HCT116 (cell line): ENCODE data around the gene MYCBP2. TPM values are rescaled to one million over a fixed set of nuclear protein-coding genes. Genes with fewer than 3 reads are reported as not detected.

ENCODE experiments used
- ATAC-seq: fragments of 200-7000 bp; cut with Tn5 transposase; 2 replicates; pipeline ENCODE4 v1.9.1; 2020; ENCODE audit warnings: mild to moderate bottlenecking, moderate library complexity
- BruUV-seq: library from RNA; stranded (reverse); fragments of 400-500 nt; replicated peaks from 2 replicates; lab custom pipeline; 2021; lab: Mats Ljungman, UMichigan
- CTCF ChIA-PET: fragments of 300-600 bp; sonication (Branson Sonifier 250); formaldehyde crosslinking; loops from one replicate; lab custom pipeline; 2021; ENCODE audit warnings: antibody characterized with exemption; lab: Charles Lee
- POLR2A ChIA-PET: fragments of 300-600, 350-600 bp; sonication (Branson Sonifier 250); formaldehyde crosslinking; loops from one replicate; lab custom pipeline; 2021; ENCODE audit warnings: antibody characterized with exemption; lab: Charles Lee
- RAD21 ChIA-PET, 2 experiments: fragments of 300-600 bp; sonication (Branson Sonifier 250); formaldehyde crosslinking; loops; one replicate each; lab custom pipeline; 2023; ENCODE audit warnings: low total read pairs in 2 of 2; ENCODE audit not compliant: uncharacterized antibody in 2 of 2, unreplicated experiment in 2 of 2, low non-redundant PET in 1 of 2; lab: Charles Lee
- DNase-seq: peaks from one replicate; pipeline ENCODE4 v3.0.0-alpha.2; 2010; ENCODE audit warnings: low read depth, low spot score
- H2AFZ ChIP-seq: fragments of 200-600 bp; shearing (Covaris generic), sonication (generic); 2 replicates; pipeline ENCODE4 v1.6.1; 2017; ENCODE audit warnings: low read depth, mixed run types, mixed read lengths, antibody characterized with exemption, low read length; ENCODE audit not compliant: poor library complexity, severe bottlenecking
- H3K27ac ChIP-seq: 2 replicates; pipeline ENCODE4 v1.5.1; 2012; ENCODE audit warnings: low read depth, low read length
- H3K27me3 ChIP-seq: fragments of 200-600 bp; sonication (generic); 2 replicates; pipeline ENCODE4 v1.6.1; 2016; ENCODE audit warnings: mixed run types, low read length, mixed read lengths; ENCODE audit not compliant: insufficient read depth
- H3K36me3 ChIP-seq, 2 experiments: fragments of 200-500 bp in 1 of 2; fragments of 200-600 bp in 1 of 2; sonication (Bioruptor generic) in 1 of 2; sonication (generic) in 1 of 2; 2 replicates each; pipeline versions ENCODE4 v1.5.1 to v1.6.1; 2014 to 2016; ENCODE audit warnings: low read length in 2 of 2, inconsistent platforms in 1 of 2, mixed read lengths in 1 of 2, mixed run types in 1 of 2; ENCODE audit not compliant: insufficient read depth in 2 of 2, control insufficient read depth in 1 of 2
- H3K4me1 ChIP-seq, 2 experiments: fragments of 200-600 bp in 1 of 2; sonication (generic) in 1 of 2; 2 replicates each; pipeline versions ENCODE4 v1.5.1 to v1.6.1; 2012 to 2017; ENCODE audit warnings: low read length in 2 of 2, inconsistent platforms in 1 of 2, mild to moderate bottlenecking in 1 of 2, mixed read lengths in 1 of 2, mixed run types in 1 of 2, moderate library complexity in 1 of 2; ENCODE audit not compliant: insufficient read depth in 2 of 2, control insufficient read depth in 1 of 2
- H3K4me2 ChIP-seq: fragments of 200-600 bp; sonication (generic); 2 replicates; pipeline ENCODE4 v1.6.1; 2017; ENCODE audit warnings: mixed run types, low read length, mixed read lengths
- H3K4me3 ChIP-seq, 2 experiments: fragments of 200-600 bp in 1 of 2; sonication (generic) in 1 of 2; replicated peaks in 1 of 2; 2 replicates each; pipeline ENCODE4 v1.5.1; 2011 to 2016; ENCODE audit warnings: low read length in 2 of 2, control low read depth in 1 of 2, low read depth in 1 of 2, mild to moderate bottlenecking in 1 of 2, mixed read lengths in 1 of 2, mixed run types in 1 of 2
- H3K79me2 ChIP-seq: fragments of 200-600 bp; sonication (generic); 2 replicates; pipeline ENCODE4 v1.6.1; 2017; ENCODE audit warnings: mild to moderate bottlenecking, mixed run types, low read length, moderate library complexity, mixed read lengths; ENCODE audit not compliant: insufficient read depth
- H3K9ac ChIP-seq: fragments of 200-600 bp; sonication (generic); 2 replicates; pipeline ENCODE4 v1.6.1; 2016; ENCODE audit warnings: low read length, mixed read lengths
- H3K9me2 ChIP-seq: fragments of 200-600 bp; sonication (generic), shearing (Covaris generic); 2 replicates; pipeline ENCODE4 v1.6.1; 2017; ENCODE audit warnings: mixed run types, mild to moderate bottlenecking, moderate library complexity; ENCODE audit not compliant: insufficient read depth
- H3K9me3 ChIP-seq, 2 experiments: fragments of 200-500 bp in 1 of 2; fragments of 200-600 bp in 1 of 2; sonication (Bioruptor generic) in 1 of 2; sonication (generic) in 1 of 2; 2 replicates each; pipeline ENCODE4 v1.6.1; 2014 to 2017; ENCODE audit warnings: low read length in 2 of 2, mixed read lengths in 2 of 2, inconsistent platforms in 1 of 2, low read depth in 1 of 2, mild to moderate bottlenecking in 1 of 2, mixed run types in 1 of 2, moderate library complexity in 1 of 2; ENCODE audit not compliant: control insufficient read depth in 1 of 2, insufficient read depth in 1 of 2
- H4K20me1 ChIP-seq: fragments of 200-600 bp; sonication (generic), shearing (Covaris generic); 2 replicates; pipeline ENCODE4 v1.6.1; 2017; ENCODE audit warnings: mixed run types, mild to moderate bottlenecking, moderate library complexity; ENCODE audit not compliant: insufficient read depth
- ATF3 ChIP-seq: IDR thresholded peaks from 2 replicates; pipeline ENCODE4 v1.6.1; 2012
- CBX3 ChIP-seq: IDR thresholded peaks from 2 replicates; pipeline ENCODE4 v1.6.1; 2012; ENCODE audit warnings: low read depth
- CTCF ChIP-seq, 3 experiments: fragments of 200-600 bp in 1 of 3; sonication (generic) in 1 of 3; IDR thresholded peaks in 2 of 3; conservative IDR thresholded peaks in 1 of 3; 2 replicates each; pipeline ENCODE4 v1.5.1; 2012 to 2017; ENCODE audit warnings: low read depth in 2 of 3, low read length in 2 of 3, antibody characterized with exemption in 1 of 3, borderline replicate concordance in 1 of 3, control low read depth in 1 of 3, mild to moderate bottlenecking in 1 of 3, mixed read lengths in 1 of 3, mixed run types in 1 of 3, moderate library complexity in 1 of 3; ENCODE audit not compliant: insufficient read depth in 1 of 3
- ELF1 ChIP-seq: IDR thresholded peaks from 2 replicates; pipeline ENCODE4 v1.6.1; 2012; ENCODE audit warnings: low read depth, borderline replicate concordance
- EZH2 ChIP-seq: fragments of 200-600 bp; sonication (generic); IDR thresholded peaks from 2 replicates; pipeline ENCODE4 v1.6.1; 2017; ENCODE audit warnings: antibody characterized with exemption, mixed run types
- EZH2phosphoT487 ChIP-seq: fragments of 200-600 bp; IDR thresholded peaks from 2 replicates; pipeline ENCODE4 v1.6.1; 2018; ENCODE audit warnings: antibody characterized with exemption, borderline replicate concordance
- FOSL1 ChIP-seq: IDR thresholded peaks from 2 replicates; pipeline ENCODE4 v1.6.1; 2012; ENCODE audit warnings: low read depth
- JUND ChIP-seq: IDR thresholded peaks from 2 replicates; pipeline ENCODE4 v1.6.1; 2012
- POLR2A ChIP-seq: IDR thresholded peaks from 2 replicates; pipeline ENCODE4 v1.7.0; 2011; ENCODE audit warnings: borderline replicate concordance; ENCODE audit not compliant: insufficient read depth, insufficient read length; ENCODE audit errors: extremely low read depth
- RAD21 ChIP-seq: IDR thresholded peaks from 2 replicates; pipeline ENCODE4 v1.6.1; 2012; ENCODE audit warnings: low read depth, mild to moderate bottlenecking
- SIN3A ChIP-seq: IDR thresholded peaks from 2 replicates; pipeline ENCODE4 v1.6.1; 2012; ENCODE audit warnings: low read depth
- SP1 ChIP-seq: IDR thresholded peaks from 2 replicates; pipeline ENCODE4 v1.6.1; 2012; ENCODE audit warnings: low read depth
- ZFX ChIP-seq: fragments of 450-650 bp; IDR thresholded peaks from 2 replicates; pipeline ENCODE4 v1.6.1; 2017
- ZNF274 ChIP-seq: fragments of 200-500 bp; sonication (Bioruptor generic); IDR thresholded peaks from 2 replicates; pipeline ENCODE4 v1.6.1; 2014; ENCODE audit warnings: mild to moderate bottlenecking, low read depth, low read length, inconsistent platforms
- intact Hi-C: fragments of 100-400 bp; cut with micrococcal nuclease; formaldehyde crosslinking; loops from 2 replicates; pipeline ENCODE4 v1.10.0; 2022
- total RNA-seq: library from RNA; stranded (reverse); gene quantifications from one replicate; pipeline ENCODE4 v1.2.1, GENCODE V29; 2021; ENCODE audit not compliant: unreplicated experiment
- TF ChIP-seq, protein P1 (sequence below): IDR thresholded peaks from 2 replicates; pipeline ENCODE4 v1.6.1; 2011; ENCODE audit warnings: mild to moderate bottlenecking, low read length, moderate library complexity; ENCODE audit not compliant: insufficient replicate concordance; ENCODE audit errors: extremely low read depth
- TF ChIP-seq, protein P2 (sequence below): IDR thresholded peaks from 2 replicates; pipeline ENCODE4 v1.6.1; 2012

The MYCBP2 gene
- total RNA-seq, 1 experiment from 2014 or later, result 48.5 TPM

- Histone ChIP-seq H2AFZ (no peak overlapping the region), H3K36me3 (no peaks in the 10 kb centered on the region), H3K9me3 (no peaks in the 10 kb centered on the region)
- RAD21 ChIA-PET, result no interaction called here
- no TSS peak for BruUV-seq
- DNase-seq, result no peak
- no peak for TF ChIP-seq ATF3
- no peak for TF ChIP-seq JUND
- TF ChIP-seq SP1, result no peak
- TF ChIP-seq RAD21, result no peak
- no peak for TF ChIP-seq FOSL1
- TF ChIP-seq EZH2phosphoT487, result no peak
- no peak for TF ChIP-seq CTCF (IDR thresholded peaks at IDR 0.05 in 2 of 3, conservative IDR thresholded peaks at IDR 0.05 in 1 of 3; ENCODE audit: borderline replicate concordance in 1 of 3, insufficient read depth in 1 of 3, low read depth in 2 of 3, low read length in 2 of 3)
- no peak for TF ChIP-seq EZH2
- TF ChIP-seq ZNF274, result no peak
- TF ChIP-seq, protein P1, sequence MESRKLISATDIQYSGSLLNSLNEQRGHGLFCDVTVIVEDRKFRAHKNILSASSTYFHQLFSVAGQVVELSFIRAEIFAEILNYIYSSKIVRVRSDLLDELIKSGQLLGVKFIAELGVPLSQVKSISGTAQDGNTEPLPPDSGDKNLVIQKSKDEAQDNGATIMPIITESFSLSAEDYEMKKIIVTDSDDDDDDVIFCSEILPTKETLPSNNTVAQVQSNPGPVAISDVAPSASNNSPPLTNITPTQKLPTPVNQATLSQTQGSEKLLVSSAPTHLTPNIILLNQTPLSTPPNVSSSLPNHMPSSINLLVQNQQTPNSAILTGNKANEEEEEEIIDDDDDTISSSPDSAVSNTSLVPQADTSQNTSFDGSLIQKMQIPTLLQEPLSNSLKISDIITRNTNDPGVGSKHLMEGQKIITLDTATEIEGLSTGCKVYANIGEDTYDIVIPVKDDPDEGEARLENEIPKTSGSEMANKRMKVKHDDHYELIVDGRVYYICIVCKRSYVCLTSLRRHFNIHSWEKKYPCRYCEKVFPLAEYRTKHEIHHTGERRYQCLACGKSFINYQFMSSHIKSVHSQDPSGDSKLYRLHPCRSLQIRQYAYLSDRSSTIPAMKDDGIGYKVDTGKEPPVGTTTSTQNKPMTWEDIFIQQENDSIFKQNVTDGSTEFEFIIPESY, result no peak
- TF ChIP-seq CBX3, result no peak
- no peak for TF ChIP-seq SIN3A
- no peak for TF ChIP-seq POLR2A
- TF ChIP-seq, protein P2, sequence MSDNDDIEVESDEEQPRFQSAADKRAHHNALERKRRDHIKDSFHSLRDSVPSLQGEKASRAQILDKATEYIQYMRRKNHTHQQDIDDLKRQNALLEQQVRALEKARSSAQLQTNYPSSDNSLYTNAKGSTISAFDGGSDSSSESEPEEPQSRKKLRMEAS, result no peak
- TF ChIP-seq ELF1, result no peak
- no peak for TF ChIP-seq ZFX
- TF ChIP-seq, all 23 proteins: peak for 0
- POLR2A ChIA-PET, result no interaction called here
- no peaks in the 10 kb centered on the region for H4K20me1 ChIP-seq
- no peak overlapping the region for H3K27ac ChIP-seq
- no peak overlapping the region for H3K4me2 ChIP-seq
- CTCF ChIA-PET, result no interaction called here
- no peaks in the 10 kb centered on the region for H3K27me3 ChIP-seq
- intact Hi-C loops, result no loop called here
- H3K4me1 ChIP-seq, result peaks cover 0 to 11% of the 10 kb centered on the region in 2 experiments; a peak in 1 of 4 replicates
- H3K4me3 ChIP-seq, result no peak overlapping the region
- no peak overlapping the region for H3K9ac ChIP-seq
- no peaks in the 10 kb centered on the region for H3K9me2 ChIP-seq
- H3K79me2 ChIP-seq, result no peaks in the 10 kb centered on the region
- no peak for ATAC-seq
These were observed 295.1 kb downstream of the MYCBP2 start for GRCh38 chr13:77031656-77032243.
